ENCODE measurements around the gene SPAG5. TPM values are rescaled to one million over a fixed set of nuclear protein-coding genes. Genes with fewer than 3 reads are reported as not detected.

The SPAG5 gene
- total RNA-seq, 4 donors from 2014 or later: 0.83 to 1.7 (median 0.97) TPM

DNA sequence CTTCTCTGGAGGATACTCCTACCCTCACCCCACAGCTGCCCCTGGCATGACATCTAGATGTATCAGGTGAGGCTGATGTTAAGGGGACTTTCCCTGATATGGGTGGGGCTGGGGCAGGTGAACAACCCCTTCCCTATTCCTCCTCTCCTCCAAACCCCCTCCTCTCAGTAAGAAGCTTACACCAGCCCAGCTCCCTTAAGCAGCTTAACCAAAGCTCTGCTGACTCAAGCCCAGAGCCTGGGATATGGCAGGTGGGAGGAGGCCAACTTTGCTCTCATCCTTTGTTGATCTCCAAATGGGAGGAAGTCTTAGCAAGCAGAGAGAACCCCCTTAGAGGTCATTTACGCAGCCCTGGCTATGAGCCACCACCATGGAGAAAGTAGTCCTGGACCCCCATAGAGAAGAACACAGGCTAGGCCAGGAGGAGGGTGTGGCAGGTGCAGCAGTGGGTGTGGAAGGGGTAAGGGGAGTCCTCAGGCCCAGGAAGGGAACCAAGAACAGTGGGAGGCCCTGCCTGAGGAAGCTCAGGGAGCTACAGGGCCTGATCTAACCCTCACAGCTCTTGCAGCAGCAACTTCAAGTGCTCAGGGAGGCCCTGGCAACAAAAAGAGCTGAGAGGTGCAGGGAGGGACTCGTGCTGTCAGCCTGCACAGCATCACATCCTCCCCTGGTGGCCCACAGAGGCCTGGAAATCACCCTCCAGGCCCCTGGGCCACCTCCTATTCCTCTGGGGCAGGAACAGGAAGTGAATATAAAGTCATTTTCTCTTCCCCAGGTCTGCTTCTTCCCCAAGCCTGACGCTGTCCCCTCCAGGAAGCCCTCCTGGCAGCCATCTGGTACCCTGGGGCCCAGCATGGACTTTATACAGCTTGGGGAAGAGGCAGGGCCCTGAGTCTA, 49.3 kb downstream of the SPAG5 start:
- WGBS: 78% methylated on average over 3 of the region's 3 CpGs
- H3K9me3 ChIP-seq: no peaks in the 10 kb centered on the region
- no peak overlapping the region for H3K4me3 ChIP-seq
- H3K4me1 ChIP-seq: peaks cover 16 to 46% (median 35%) of the 10 kb centered on the region in 4 donors
- intact Hi-C loops (cut with DNase I): loop anchor here (5.0 kb wide), 2 partner anchors 48 to 63 kb away; partner anchors contain the start of genes RSKR and SPAG5
- H3K27me3 ChIP-seq: no peaks in the 10 kb centered on the region
- peaks cover 8 to 30% (median 25%) of the 10 kb centered on the region in 4 donors for H3K36me3 ChIP-seq
- no peak for DNase-seq (ENCODE audit: extremely low spot score)
- TF ChIP-seq, protein P1, sequence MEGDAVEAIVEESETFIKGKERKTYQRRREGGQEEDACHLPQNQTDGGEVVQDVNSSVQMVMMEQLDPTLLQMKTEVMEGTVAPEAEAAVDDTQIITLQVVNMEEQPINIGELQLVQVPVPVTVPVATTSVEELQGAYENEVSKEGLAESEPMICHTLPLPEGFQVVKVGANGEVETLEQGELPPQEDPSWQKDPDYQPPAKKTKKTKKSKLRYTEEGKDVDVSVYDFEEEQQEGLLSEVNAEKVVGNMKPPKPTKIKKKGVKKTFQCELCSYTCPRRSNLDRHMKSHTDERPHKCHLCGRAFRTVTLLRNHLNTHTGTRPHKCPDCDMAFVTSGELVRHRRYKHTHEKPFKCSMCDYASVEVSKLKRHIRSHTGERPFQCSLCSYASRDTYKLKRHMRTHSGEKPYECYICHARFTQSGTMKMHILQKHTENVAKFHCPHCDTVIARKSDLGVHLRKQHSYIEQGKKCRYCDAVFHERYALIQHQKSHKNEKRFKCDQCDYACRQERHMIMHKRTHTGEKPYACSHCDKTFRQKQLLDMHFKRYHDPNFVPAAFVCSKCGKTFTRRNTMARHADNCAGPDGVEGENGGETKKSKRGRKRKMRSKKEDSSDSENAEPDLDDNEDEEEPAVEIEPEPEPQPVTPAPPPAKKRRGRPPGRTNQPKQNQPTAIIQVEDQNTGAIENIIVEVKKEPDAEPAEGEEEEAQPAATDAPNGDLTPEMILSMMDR (IDR thresholded peaks at IDR 0.05): no peak
- TF ChIP-seq POLR2AphosphoS5 (IDR thresholded peaks at IDR 0.05): no peak
- no peak for TF ChIP-seq EP300 (IDR thresholded peaks at IDR 0.05)
- H3K27ac ChIP-seq (replicated peaks in 1 of 4): no peak overlapping the region

GRCh38 chr17:28548417-28549130, 50.3 kb downstream of the SPAG5 start:
- DNase-seq (ENCODE audit: extremely low spot score): no peak
- 87% methylated on average over 6 of the region's 6 CpGs for WGBS
- H3K9me3 ChIP-seq: no peaks in the 10 kb centered on the region
- intact Hi-C loops (cut with DNase I): loop anchor here (5.0 kb wide), 1 partner anchor 64 kb away; the partner anchor contains the start of gene RSKR
- H3K27me3 ChIP-seq: no peaks in the 10 kb centered on the region
- no peak overlapping the region for H3K4me3 ChIP-seq
- peaks cover 0 to 21% (median 16%) of the 10 kb centered on the region in 4 donors for H3K36me3 ChIP-seq
- H3K27ac ChIP-seq (replicated peaks in 1 of 4): no peak overlapping the region
- TF ChIP-seq POLR2A (IDR thresholded peaks at IDR 0.05; ENCODE audit: low read depth) (no peak), EP300 (IDR thresholded peaks at IDR 0.05) (no peak), POLR2AphosphoS5 (IDR thresholded peaks at IDR 0.05) (no peak)
- TF ChIP-seq, protein P1 (IDR thresholded peaks at IDR 0.05): no peak
- H3K4me1 ChIP-seq: peaks cover 16 to 46% (median 35%) of the 10 kb centered on the region in 4 donors

DNA sequence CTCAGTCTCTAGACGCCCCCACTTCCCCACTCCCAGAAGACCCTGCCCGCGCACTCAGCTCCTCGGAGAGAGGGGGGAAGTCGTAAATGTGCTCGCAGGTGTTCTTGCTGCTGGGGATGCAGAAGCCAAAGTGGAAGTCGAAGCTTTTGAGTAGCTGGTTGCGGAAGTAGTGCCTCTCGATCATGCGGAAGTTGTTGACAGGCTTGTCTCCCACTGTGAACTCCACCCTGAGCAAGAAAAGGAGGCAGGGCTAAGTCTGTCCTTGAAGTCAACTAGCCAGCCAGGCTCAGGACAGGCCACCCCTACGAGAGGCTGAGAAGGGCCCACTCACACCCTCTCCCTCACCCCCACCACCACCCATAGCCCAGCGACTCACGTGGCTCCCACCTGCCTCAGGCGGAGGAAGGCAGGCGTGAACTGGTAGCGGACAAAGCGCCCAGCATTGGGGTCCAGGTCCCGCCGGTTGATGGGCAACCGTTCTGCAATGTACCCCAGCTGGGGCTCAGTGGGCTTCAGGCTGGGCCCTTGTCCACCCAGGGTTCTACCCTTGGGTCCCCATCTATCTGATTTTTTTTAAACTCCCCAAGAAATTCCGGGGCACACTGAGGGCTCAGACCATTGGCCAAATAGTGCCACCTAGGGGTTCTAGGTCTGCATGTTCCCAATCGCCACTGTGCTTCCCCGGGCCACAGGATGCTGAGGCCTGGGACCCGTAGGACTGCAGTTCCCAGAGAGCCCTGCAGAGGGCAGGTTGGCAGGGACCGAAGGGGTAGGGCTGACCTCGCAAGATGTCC, 51.0 kb downstream of the SPAG5 start:
- Histone ChIP-seq H3K27me3 (no peaks in the 10 kb centered on the region), H3K9me3 (no peaks in the 10 kb centered on the region), H3K4me1 (peaks cover 15 to 42% (median 33%) of the 10 kb centered on the region in 4 donors), H3K27ac (replicated peaks in 1 of 4) (no peak overlapping the region), H3K36me3 (peaks cover 0 to 19% (median 15%) of the 10 kb centered on the region in 4 donors), H3K4me3 (no peak overlapping the region)
- WGBS: 66% methylated on average over 18 of the region's 26 CpGs
- no peak for DNase-seq (ENCODE audit: extremely low spot score)
- intact Hi-C loops (cut with DNase I): loop anchor here (5.0 kb wide), 1 partner anchor 64 kb away; the partner anchor contains the start of gene RSKR
- TF ChIP-seq, protein P1 (IDR thresholded peaks at IDR 0.05): peak; percentile 81 to 93 (median 84)
- TF ChIP-seq POLR2AphosphoS5 (IDR thresholded peaks at IDR 0.05): no peak
- TF ChIP-seq POLR2A (IDR thresholded peaks at IDR 0.05; ENCODE audit: low read depth): no peak
- no peak for TF ChIP-seq EP300 (IDR thresholded peaks at IDR 0.05)

DNA sequence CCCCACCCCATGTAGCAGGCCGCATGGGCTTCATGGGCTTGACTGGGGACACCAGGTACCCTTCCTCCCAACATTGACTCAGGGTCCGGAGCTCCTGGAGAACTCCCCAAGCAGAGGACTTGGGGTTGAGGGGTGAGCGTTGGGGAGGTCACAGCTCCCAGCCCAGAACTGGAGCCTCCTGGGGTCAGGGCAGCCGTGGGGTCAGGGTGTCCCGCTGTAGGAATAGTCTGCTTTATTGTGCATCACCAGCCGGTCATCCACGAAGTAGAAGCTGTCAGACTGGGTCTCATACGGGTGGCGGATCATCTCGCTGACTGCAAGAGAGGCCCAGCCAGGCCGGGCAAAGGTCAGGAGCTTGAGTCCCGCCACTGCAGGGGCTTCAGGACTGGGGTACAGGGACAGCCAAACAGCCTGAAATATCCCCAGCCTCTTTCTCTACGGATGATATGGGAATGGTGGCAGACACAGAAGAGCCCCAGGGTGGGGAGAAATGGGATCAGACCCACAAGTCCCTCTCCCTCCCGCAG, 51.7 kb downstream of the SPAG5 start:
- no peak overlapping the region for H3K4me3 ChIP-seq
- H3K4me1 ChIP-seq: peaks cover 12 to 38% (median 28%) of the 10 kb centered on the region in 4 donors
- TF ChIP-seq POLR2A (IDR thresholded peaks at IDR 0.05; ENCODE audit: low read depth) (no peak), POLR2AphosphoS5 (IDR thresholded peaks at IDR 0.05) (no peak), EP300 (IDR thresholded peaks at IDR 0.05) (no peak)
- TF ChIP-seq, protein P1 (IDR thresholded peaks at IDR 0.05): no peak
- no peak for DNase-seq (ENCODE audit: extremely low spot score)
- H3K27ac ChIP-seq (replicated peaks in 1 of 4): no peak overlapping the region
- 92% methylated on average over 7 of the region's 14 CpGs for WGBS
- no peaks in the 10 kb centered on the region for H3K9me3 ChIP-seq
- no peaks in the 10 kb centered on the region for H3K27me3 ChIP-seq
- peaks cover 0 to 19% (median 15%) of the 10 kb centered on the region in 4 donors for H3K36me3 ChIP-seq
- intact Hi-C loops (cut with DNase I): loop anchor here (5.0 kb wide), 1 partner anchor 65 kb away; the partner anchor contains the start of gene RSKR

All from esophagus muscularis mucosa (tissue), 4 donors.